Retinal pigment epithelial cell (primary cell): Measurements from ENCODE around the gene NHLRC3.

Experiments
- DNase-seq: peaks from one replicate; pipeline ENCODE4 v3.0.0-alpha.2; 2010; ENCODE audit warnings: low read depth
- H3K4me3 ChIP-seq: 2 replicates; pipeline ENCODE4 v1.5.1; 2011; ENCODE audit warnings: mild to moderate bottlenecking, low read length, control low read depth, moderate library complexity
- TF ChIP-seq, protein P1 (sequence below): conservative IDR thresholded peaks from 2 replicates; pipeline ENCODE4 v1.5.1; 2011; ENCODE audit warnings: low read depth, low read length, control low read depth, inconsistent platforms

The NHLRC3 gene

DNA sequence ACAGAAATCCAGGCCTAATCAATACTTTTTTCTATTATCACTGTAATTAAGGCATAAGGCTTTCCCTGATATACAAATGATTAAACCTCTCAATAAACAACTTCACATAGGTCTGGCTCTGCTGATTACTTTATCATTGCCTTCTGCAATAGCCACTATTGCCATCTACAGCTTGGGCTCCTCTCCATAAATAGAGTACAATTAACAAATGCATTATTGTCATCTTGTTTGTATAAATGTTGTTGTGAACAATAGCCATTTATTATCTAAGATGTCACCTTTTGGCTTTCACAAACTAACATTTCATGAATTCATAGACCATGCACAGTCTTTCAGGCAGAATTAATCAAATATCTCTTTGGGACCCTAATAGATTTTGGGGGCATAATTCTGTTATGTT is 53.3 kb downstream of the NHLRC3 start:
- DNase-seq, result no peak
- no peak overlapping the region for H3K4me3 ChIP-seq
- TF ChIP-seq, protein P1, sequence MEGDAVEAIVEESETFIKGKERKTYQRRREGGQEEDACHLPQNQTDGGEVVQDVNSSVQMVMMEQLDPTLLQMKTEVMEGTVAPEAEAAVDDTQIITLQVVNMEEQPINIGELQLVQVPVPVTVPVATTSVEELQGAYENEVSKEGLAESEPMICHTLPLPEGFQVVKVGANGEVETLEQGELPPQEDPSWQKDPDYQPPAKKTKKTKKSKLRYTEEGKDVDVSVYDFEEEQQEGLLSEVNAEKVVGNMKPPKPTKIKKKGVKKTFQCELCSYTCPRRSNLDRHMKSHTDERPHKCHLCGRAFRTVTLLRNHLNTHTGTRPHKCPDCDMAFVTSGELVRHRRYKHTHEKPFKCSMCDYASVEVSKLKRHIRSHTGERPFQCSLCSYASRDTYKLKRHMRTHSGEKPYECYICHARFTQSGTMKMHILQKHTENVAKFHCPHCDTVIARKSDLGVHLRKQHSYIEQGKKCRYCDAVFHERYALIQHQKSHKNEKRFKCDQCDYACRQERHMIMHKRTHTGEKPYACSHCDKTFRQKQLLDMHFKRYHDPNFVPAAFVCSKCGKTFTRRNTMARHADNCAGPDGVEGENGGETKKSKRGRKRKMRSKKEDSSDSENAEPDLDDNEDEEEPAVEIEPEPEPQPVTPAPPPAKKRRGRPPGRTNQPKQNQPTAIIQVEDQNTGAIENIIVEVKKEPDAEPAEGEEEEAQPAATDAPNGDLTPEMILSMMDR, result no peak

DNA sequence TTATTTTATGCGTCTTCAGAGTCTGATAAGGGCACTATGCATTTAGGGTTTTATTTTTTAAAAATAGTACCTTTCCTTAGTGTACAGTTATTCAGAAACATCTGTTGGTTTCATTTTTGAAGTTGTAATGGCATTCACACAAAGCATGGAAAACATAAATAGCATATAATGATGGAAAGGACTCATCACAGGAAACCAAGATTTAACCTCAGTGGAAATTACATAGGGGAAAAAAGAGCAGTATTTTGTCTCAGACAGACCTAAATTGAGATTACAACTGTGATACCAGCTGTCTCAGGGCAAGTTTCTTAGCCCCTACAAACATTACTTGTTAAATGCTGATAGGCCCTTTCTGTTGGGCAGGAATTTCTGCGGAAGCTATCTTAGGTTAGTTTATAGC is 57.2 kb downstream of the NHLRC3 start:
- TF ChIP-seq, protein P1, result no peak
- no peak overlapping the region for H3K4me3 ChIP-seq
- DNase-seq, result no peak

DNA sequence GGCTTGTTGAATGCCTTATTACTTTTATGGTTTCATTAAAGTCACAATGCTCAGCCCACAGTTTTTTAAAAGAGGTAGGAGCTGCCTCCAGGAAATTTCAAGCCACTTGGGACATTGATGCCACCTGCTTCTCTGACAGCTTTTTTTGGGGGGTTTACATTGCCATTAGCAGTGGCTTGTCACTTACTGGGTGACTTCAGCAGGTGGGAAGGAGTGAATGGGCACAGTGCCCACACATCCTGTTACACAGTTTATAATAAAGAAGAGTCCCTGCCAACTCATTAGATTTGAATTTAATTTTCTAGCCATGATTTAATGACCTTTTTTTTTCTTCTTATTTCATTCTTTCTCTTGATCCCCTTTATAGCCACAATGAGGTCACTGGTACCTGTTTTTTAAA is 61.0 kb downstream of the NHLRC3 start:
- H3K4me3 ChIP-seq, result no peak overlapping the region
- TF ChIP-seq, protein P1, result no peak
- DNase-seq, result no peak
